BLaER1 treated with 17β-estradiol and CSF1 and Interleukin-3, amounts not matched to agents 10 nM and 100 nM (cell line): ENCODE measurements around the gene NPPC.

Experiments
- H3K27ac ChIP-seq, 11 experiments: shearing (Covaris generic); formaldehyde crosslinking; 2 replicates each; pipeline ENCODE4 v1.8.1; 2022
- H3K27me3 ChIP-seq, 11 experiments: shearing (Covaris generic); formaldehyde crosslinking; 2 replicates each; pipeline ENCODE4 v1.8.1; 2022
- H3K36me3 ChIP-seq, 11 experiments: shearing (Covaris generic); formaldehyde crosslinking; 2 replicates each; pipeline ENCODE4 v1.8.1; 2022
- H3K4me1 ChIP-seq, 10 experiments: shearing (Covaris generic); formaldehyde crosslinking; 2 replicates each; pipeline ENCODE4 v1.8.1; 2022
- H3K4me2 ChIP-seq, 11 experiments: shearing (Covaris generic); formaldehyde crosslinking; 2 replicates each; pipeline ENCODE4 v1.8.1; 2022
- H3K4me3 ChIP-seq, 10 experiments: shearing (Covaris generic); formaldehyde crosslinking; 2 replicates each; pipeline ENCODE4 v1.8.1; 2022
- H3K9ac ChIP-seq, 11 experiments: shearing (Covaris generic); formaldehyde crosslinking; 2 replicates each; pipeline ENCODE4 v1.8.1; 2022
- H3K9me3 ChIP-seq, 11 experiments: shearing (Covaris generic); formaldehyde crosslinking; replicated peaks in 1 of 11; 2 replicates each; pipeline ENCODE4 v1.8.1; 2022
- H4K20me1 ChIP-seq, 11 experiments: shearing (Covaris generic); formaldehyde crosslinking; 2 replicates each; pipeline ENCODE4 v1.8.1; 2022
- Cebpa-rat ChIP-seq, 11 experiments: shearing (Covaris generic); IDR thresholded peaks; 2 replicates each; pipeline ENCODE4 v1.8.1; 2022

Gene NPPC, protein sequence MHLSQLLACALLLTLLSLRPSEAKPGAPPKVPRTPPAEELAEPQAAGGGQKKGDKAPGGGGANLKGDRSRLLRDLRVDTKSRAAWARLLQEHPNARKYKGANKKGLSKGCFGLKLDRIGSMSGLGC

DNA sequence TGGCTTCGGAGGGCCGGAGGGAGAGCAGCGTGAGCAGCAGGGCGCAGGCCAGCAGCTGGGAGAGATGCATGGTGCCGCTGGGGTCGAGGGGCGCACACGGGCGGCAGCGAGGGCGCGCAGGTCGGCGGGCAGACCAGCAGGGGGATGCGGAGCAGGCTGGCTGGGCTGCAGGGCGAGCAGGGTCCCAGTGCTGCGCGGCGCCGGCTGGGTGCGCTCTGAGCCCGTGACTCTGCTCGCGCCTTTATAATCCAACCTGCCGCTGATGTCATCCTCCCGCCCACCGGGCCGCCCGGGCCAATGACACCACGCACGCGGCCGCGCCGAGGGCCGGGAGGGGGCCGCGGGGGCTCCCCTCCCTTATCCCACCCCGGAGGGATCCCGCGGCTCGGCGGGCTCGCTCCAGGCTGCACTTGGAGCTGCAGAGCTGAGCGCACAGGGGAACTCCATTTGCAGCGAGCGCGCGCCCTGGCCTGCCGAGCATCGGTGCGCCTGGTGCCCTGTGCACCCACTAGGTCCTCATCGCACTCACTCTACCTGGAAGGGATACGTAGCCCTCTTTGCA is at the start of gene NPPC:
NPPC (minus strand) TSS at position 217 of the 562 bp plus-strand sequence; CDS start at position 70, 147 bp downstream.
- H3K27me3 ChIP-seq, result peaks cover 30 to 55% (median 39%) of the 10 kb centered on the region in 11 experiments
- no peak for TF ChIP-seq Cebpa-rat (IDR thresholded peaks at IDR 0.05)
- H3K4me2 ChIP-seq, result peak within 1 kb of the TSS; percentile 96 to 100 (median 100)
- H3K9me3 ChIP-seq, result no peaks in the 10 kb centered on the region
- H3K4me1 ChIP-seq, result peaks cover 17 to 83% (median 68%) of the 10 kb centered on the region in 10 experiments
- H3K27ac ChIP-seq, result peak within 1 kb of the TSS in 5 of 11 experiments; percentile 30 to 62 (median 49); a peak in 8 of 22 replicates
- H3K4me3 ChIP-seq, result peak within 1 kb of the TSS; percentile 56 to 76 (median 68)
- H4K20me1 ChIP-seq, result peaks cover 0 to 29% (median 15%) of the 10 kb centered on the region in 11 experiments; a peak in 10 of 22 replicates
- H3K9ac ChIP-seq, result peak within 1 kb of the TSS; percentile 20 to 82 (median 69); a peak in 19 of 22 replicates
- peaks cover 0 to 21% (median 0%) of the 10 kb centered on the region in 11 experiments; a peak in 2 of 22 replicates for H3K36me3 ChIP-seq

DNA sequence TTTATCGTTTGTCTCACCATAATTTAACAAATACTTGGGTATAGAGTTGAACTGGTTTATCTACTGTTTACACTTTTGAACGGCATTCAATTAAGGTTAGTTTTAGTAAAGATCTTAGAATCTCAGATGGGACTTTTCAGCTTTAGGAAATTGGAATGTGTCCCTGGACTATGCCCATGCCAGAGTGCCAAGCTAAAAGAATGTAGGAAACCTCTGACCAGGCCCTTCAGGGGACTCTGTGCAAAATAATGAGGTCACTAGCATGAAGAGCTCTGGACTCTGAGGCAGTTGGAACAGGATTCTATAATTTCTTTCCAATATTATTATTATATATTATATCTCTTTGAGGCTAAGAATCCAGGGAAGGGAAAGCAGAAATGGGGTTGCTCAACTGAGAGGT is 48.8 kb upstream of the NPPC start:
- no peak overlapping the region for H3K27ac ChIP-seq
- no peaks in the 10 kb centered on the region for H3K27me3 ChIP-seq
- peaks cover 2 to 31% (median 16%) of the 10 kb centered on the region in 11 experiments; a peak in 18 of 22 replicates for H3K9me3 ChIP-seq
- TF ChIP-seq Cebpa-rat (IDR thresholded peaks at IDR 0.05), result no peak
- no peak overlapping the region for H3K9ac ChIP-seq
- peaks cover 0 to 17% (median 4%) of the 10 kb centered on the region in 11 experiments; a peak in 7 of 22 replicates for H4K20me1 ChIP-seq
- H3K4me1 ChIP-seq, result no peaks in the 10 kb centered on the region; a peak in 1 of 20 replicates
- H3K36me3 ChIP-seq, result peaks cover 0 to 49% (median 34%) of the 10 kb centered on the region in 11 experiments
- no peak overlapping the region for H3K4me2 ChIP-seq
- H3K4me3 ChIP-seq, result no peak overlapping the region

DNA sequence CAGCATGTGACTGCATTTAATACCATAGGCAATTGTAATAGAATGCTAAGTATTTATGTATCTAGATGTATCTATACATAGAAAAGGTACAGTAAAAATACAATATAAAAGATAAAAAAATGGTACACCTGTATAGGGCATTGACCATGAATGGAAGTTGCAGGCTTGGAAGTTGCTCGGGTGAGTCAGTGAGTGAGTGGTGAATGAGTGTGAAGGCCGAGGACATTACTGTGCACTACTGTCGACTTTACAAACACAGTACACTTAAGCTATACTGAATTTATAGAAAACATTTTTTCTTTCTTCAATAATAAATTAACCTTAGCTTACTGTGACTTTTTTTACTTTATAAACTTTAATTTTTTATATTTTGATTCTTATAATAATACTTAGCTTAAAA is 44.3 kb upstream of the NPPC start:
- H3K27ac ChIP-seq, result no peak overlapping the region
- H3K9ac ChIP-seq, result no peak overlapping the region
- TF ChIP-seq Cebpa-rat (IDR thresholded peaks at IDR 0.05), result no peak
- peaks cover 0 to 20% (median 2%) of the 10 kb centered on the region in 10 experiments; a peak in 8 of 20 replicates for H3K4me1 ChIP-seq
- peaks cover 23 to 42% (median 33%) of the 10 kb centered on the region in 11 experiments for H3K9me3 ChIP-seq
- H3K36me3 ChIP-seq, result peaks cover 0 to 72% (median 48%) of the 10 kb centered on the region in 11 experiments
- H3K27me3 ChIP-seq, result no peaks in the 10 kb centered on the region
- no peak overlapping the region for H3K4me3 ChIP-seq
- H4K20me1 ChIP-seq, result peaks cover 0 to 17% (median 6%) of the 10 kb centered on the region in 11 experiments; a peak in 11 of 22 replicates
- H3K4me2 ChIP-seq, result no peak overlapping the region

DNA sequence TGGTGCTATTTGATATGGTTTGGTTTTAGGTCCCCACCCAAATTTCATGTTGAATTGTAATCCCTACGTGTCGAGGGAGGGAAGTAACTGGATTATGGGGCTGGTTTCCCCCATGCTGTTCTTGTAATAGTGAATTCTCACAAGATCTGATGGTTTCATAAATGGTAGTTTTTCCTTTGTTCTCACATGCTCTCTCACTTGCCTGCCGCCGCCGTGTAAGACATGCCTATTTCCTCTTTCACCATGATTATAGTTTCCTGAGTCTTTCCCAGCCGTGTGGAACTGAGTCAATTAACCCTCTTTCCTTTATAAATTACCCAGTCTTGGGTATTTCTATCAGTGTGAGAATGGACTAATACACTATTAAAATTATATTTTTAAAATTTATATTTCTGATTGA is 42.6 kb upstream of the NPPC start:
- Histone ChIP-seq H3K27me3 (no peaks in the 10 kb centered on the region), H3K9ac (no peak overlapping the region), H4K20me1 (peaks cover 0 to 24% (median 8%) of the 10 kb centered on the region in 11 experiments; a peak in 11 of 22 replicates), H3K27ac (no peak overlapping the region), H3K9me3 (peaks cover 23 to 37% (median 31%) of the 10 kb centered on the region in 11 experiments), H3K4me3 (no peak overlapping the region; a peak in 1 of 20 replicates), H3K4me2 (no peak overlapping the region), H3K36me3 (peaks cover 0 to 68% (median 42%) of the 10 kb centered on the region in 11 experiments; a peak in 21 of 22 replicates), H3K4me1 (peaks cover 0 to 25% (median 2%) of the 10 kb centered on the region in 10 experiments; a peak in 8 of 20 replicates)
- no peak for TF ChIP-seq Cebpa-rat (IDR thresholded peaks at IDR 0.05)

DNA sequence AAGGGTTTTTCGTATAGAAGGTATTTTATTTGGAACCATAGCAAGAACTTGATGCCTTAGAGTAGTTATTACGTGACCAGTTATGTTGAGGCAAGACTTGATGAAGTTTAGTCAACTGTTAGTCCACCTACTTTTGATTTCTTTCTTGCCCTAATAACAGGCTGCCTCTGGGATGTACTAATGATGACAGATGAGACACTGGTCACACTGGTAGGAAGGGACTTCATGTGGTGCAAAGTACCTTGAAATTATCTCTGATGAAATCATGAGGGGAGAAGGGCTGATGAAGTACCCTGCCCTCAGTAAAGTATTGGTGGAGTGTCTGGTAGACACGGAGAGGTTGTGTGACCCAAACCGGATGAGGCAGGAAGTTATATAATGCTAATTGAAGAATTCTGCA is 40.7 kb upstream of the NPPC start:
- Histone ChIP-seq H3K4me2 (peak overlapping the region in 2 of 11 experiments; percentile 25 to 47; a peak in 4 of 22 replicates), H3K36me3 (peaks cover 0 to 50% (median 28%) of the 10 kb centered on the region in 11 experiments; a peak in 20 of 22 replicates), H4K20me1 (peaks cover 0 to 24% (median 8%) of the 10 kb centered on the region in 11 experiments; a peak in 11 of 22 replicates), H3K9me3 (peaks cover 23 to 37% (median 31%) of the 10 kb centered on the region in 11 experiments), H3K4me1 (peaks cover 6 to 41% (median 13%) of the 10 kb centered on the region in 10 experiments; a peak in 14 of 20 replicates), H3K27ac (no peak overlapping the region), H3K27me3 (no peaks in the 10 kb centered on the region), H3K9ac (no peak overlapping the region), H3K4me3 (no peak overlapping the region)
- no peak for TF ChIP-seq Cebpa-rat (IDR thresholded peaks at IDR 0.05)

DNA sequence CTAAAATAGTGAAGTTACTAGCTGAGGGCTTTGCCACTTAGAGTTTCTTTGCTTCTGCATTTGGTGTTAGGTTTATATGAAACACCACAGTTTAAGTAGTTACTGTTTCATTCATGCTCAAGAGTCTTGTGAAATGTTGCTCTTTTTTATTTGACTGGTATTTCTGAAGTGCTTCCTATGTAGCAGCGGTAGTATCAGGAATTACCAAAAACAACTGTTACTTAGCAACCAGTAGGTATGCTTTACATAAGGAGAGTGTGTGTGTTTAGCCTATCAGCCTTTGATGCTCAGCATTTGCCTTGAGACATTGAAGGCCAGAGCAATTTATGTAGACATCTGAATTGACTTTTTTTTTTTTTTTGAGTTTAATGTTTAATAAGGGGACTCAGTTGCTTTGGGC is 38.9 kb upstream of the NPPC start:
- Histone ChIP-seq H4K20me1 (peaks cover 0 to 24% (median 8%) of the 10 kb centered on the region in 11 experiments; a peak in 11 of 22 replicates), H3K4me3 (no peak overlapping the region), H3K9me3 (peaks cover 22 to 25% (median 24%) of the 10 kb centered on the region in 11 experiments), H3K27ac (no peak overlapping the region), H3K36me3 (peaks cover 0 to 38% (median 22%) of the 10 kb centered on the region in 11 experiments; a peak in 19 of 22 replicates), H3K27me3 (no peaks in the 10 kb centered on the region), H3K4me1 (peaks cover 13 to 48% (median 22%) of the 10 kb centered on the region in 10 experiments), H3K9ac (no peak overlapping the region), H3K4me2 (0 out of 22 replicates have a peak overlapping the region, but pooled peaks of 1 of the 11 experiments have one; percentile 47)
- TF ChIP-seq Cebpa-rat (IDR thresholded peaks at IDR 0.05), result no peak

DNA sequence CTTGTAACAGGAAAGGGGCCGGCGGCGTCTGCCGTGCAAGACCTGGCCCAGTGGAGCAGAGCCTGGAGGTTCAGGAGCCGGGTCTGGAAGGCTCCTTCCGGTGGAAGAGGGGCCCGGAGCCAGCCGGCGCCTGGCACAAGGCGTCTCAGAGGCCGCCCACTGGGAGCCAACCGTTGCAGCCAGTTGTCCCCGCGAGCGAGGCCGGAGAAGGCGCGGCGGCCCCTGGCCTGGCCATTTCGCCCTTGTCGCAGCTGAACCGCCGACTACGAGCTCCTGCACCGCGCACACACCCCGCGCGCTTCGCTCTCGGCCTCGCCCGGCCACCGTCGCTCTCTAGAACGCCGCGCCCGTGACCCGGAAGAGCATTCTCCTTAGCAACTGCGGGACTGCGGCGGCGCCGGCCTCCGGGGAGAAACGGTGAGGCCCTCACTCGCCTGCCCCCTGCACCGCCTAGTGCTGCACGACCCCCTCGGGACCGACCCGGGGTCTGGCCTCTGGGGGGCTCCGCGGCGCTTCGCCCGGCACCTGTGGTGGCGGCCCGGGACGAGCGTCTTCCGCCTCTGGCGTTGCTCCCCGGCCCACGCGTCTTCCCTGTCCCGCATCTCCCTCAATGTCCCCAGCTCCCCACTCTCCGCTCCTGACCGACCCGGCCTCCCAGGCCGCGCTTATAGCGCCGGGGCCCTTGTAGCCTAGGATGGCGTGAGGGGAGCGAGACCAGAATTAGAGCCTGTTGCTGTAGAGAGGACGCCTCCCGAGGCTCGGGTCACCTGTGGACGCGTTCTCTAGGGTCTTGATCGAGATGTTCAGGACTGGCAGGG is 35.4 kb upstream of the NPPC start, which contains the start of gene DIS3L2:
DIS3L2 (plus strand) TSS at position 365 of the 818 bp plus-strand sequence. CDS start 53,215 bp downstream, outside the sequence.
- H3K9me3 ChIP-seq, result no peaks in the 10 kb centered on the region
- no peaks in the 10 kb centered on the region for H3K27me3 ChIP-seq
- H3K4me1 ChIP-seq, result peaks cover 17 to 45% (median 23%) of the 10 kb centered on the region in 10 experiments
- H3K9ac ChIP-seq, result peak within 1 kb of the TSS; percentile 86 to 92 (median 89)
- H3K27ac ChIP-seq, result peak within 1 kb of the TSS; percentile 85 to 96 (median 90)
- TF ChIP-seq Cebpa-rat (IDR thresholded peaks at IDR 0.05), result no peak
- peak within 1 kb of the TSS; percentile 78 to 97 (median 88) for H3K4me3 ChIP-seq
- peak within 1 kb of the TSS; percentile 77 to 95 (median 86) for H3K4me2 ChIP-seq
- peaks cover 0 to 11% (median 3%) of the 10 kb centered on the region in 11 experiments; a peak in 6 of 22 replicates for H3K36me3 ChIP-seq
- peaks cover 0 to 19% (median 6%) of the 10 kb centered on the region in 11 experiments; a peak in 9 of 22 replicates for H4K20me1 ChIP-seq

DNA sequence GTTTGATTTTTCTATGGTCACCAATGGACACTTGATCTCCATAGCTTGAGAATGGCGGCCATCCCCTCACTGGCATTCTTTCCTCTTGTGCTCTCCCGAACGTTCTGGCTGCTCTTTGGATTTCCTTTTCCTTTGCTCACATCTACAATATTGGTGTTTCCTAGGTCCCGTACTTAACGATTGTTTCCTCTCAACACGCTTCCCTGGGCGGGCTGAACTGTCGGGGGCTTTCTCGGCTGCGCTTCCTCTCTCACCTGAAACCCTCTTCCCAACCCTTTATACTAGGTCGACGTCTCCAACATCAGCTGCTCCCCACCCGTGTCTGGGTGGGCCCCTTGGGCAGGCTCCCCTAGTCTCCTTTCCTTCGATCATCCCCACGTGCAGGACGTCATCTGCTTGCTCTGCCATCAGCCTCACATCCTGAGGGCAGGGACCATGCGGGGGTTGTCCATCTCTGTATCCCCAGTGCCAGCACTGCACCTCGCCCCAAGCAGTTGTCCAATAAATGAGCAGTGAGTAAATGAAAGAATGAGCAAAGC is 34.7 kb upstream of the NPPC start:
- peak overlapping the region; percentile 86 to 92 (median 89) for H3K9ac ChIP-seq
- H3K36me3 ChIP-seq, result peaks cover 0 to 4% (median 0%) of the 10 kb centered on the region in 11 experiments; a peak in 6 of 22 replicates
- peaks cover 17 to 38% (median 22%) of the 10 kb centered on the region in 10 experiments for H3K4me1 ChIP-seq
- peak overlapping the region; percentile 78 to 97 (median 88) for H3K4me3 ChIP-seq
- peaks cover 0 to 13% (median 0%) of the 10 kb centered on the region in 11 experiments; a peak in 7 of 22 replicates for H4K20me1 ChIP-seq
- H3K9me3 ChIP-seq, result no peaks in the 10 kb centered on the region
- H3K4me2 ChIP-seq, result peak overlapping the region; percentile 77 to 95 (median 86)
- no peaks in the 10 kb centered on the region for H3K27me3 ChIP-seq
- no peak for TF ChIP-seq Cebpa-rat (IDR thresholded peaks at IDR 0.05)
- H3K27ac ChIP-seq, result peak overlapping the region; percentile 85 to 96 (median 90)
